ENCODE data around the gene PDCD10. TPM values are rescaled to one million over a fixed set of nuclear protein-coding genes. Genes with fewer than 3 reads are reported as not detected.

The PDCD10 gene
- total and polyA plus RNA-seq, 4 donors = 26.7 to 113 (median 51.5) TPM

DNA sequence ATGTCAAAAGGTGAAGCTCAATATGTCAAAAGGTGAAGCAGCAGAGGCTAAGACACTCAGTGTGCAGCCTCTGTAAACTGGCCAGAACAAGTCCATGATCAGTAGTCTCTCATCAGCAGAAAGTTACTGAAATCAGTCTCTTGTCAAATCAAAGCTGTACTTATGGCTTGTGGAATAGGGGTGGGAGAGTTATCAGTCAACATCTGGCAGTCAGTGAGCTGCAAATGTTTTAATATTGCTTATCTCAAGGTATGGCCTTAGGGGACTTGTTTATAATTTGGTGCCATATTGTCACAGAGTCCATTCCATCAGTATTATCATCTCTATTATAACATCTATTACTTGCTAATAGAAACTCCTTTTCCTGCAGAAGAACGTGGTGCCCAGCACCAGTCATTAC lies 66.0 kb downstream of the PDCD10 start:
- 83 to 94% methylated on average over 1 of the region's 1 CpG for WGBS, 2 donors
- peaks cover 0 to 5% (median 0%) of the 10 kb centered on the region in 5 donors for H3K4me1 ChIP-seq (ENCODE audit: control insufficient read depth in 5 of 5, insufficient read depth in 5 of 5, low read length in 5 of 5)

DNA sequence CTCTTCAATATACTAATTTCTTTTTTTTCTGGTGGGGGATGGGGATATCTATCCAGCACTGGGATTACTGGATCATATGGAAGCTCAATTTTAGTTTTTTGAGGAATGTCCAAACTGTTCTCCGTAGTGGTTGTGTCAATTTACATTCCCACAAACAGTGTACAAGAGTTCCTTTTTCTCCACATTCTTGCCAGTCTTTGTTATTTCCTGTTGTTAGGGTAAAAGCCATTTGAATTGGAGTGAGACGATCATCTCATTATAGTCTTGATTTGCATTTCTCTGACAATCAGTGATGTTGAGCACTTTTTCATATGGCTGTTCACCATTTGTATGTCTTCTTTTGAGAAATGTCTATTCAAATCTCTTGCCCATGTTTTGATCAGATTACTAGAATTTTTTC lies 68.1 kb downstream of the PDCD10 start:
- Histone ChIP-seq H3K36me3 (ENCODE audit: control insufficient read depth in 4 of 4, insufficient read depth in 4 of 4, low read length in 4 of 4) (peaks cover 0 to 1% (median 0%) of the 10 kb centered on the region in 4 donors), H3K27ac (ENCODE audit: low read depth in 1 of 2, low read length in 1 of 2) (no peak overlapping the region), H3K9ac (ENCODE audit: insufficient read depth in 1 of 2, low read length in 2 of 2) (no peak overlapping the region), H3K27me3 (ENCODE audit: control insufficient read depth in 3 of 3, insufficient read depth in 3 of 3, low read length in 2 of 3) (no peaks in the 10 kb centered on the region), H3K4me1 (ENCODE audit: control insufficient read depth in 5 of 5, insufficient read depth in 5 of 5, low read length in 5 of 5) (peaks cover 0 to 5% (median 2%) of the 10 kb centered on the region in 5 donors), H3K4me3 (no peak overlapping the region), H3K9me3 (ENCODE audit: control insufficient read depth in 4 of 4, insufficient read depth in 3 of 4, low read length in 3 of 4) (no peaks in the 10 kb centered on the region)
- TF ChIP-seq, protein P1, sequence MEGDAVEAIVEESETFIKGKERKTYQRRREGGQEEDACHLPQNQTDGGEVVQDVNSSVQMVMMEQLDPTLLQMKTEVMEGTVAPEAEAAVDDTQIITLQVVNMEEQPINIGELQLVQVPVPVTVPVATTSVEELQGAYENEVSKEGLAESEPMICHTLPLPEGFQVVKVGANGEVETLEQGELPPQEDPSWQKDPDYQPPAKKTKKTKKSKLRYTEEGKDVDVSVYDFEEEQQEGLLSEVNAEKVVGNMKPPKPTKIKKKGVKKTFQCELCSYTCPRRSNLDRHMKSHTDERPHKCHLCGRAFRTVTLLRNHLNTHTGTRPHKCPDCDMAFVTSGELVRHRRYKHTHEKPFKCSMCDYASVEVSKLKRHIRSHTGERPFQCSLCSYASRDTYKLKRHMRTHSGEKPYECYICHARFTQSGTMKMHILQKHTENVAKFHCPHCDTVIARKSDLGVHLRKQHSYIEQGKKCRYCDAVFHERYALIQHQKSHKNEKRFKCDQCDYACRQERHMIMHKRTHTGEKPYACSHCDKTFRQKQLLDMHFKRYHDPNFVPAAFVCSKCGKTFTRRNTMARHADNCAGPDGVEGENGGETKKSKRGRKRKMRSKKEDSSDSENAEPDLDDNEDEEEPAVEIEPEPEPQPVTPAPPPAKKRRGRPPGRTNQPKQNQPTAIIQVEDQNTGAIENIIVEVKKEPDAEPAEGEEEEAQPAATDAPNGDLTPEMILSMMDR (IDR thresholded peaks at IDR 0.05; ENCODE audit: control extremely low read depth, extremely low read depth) = no peak
- DNase-seq (no peak), ATAC-seq (ENCODE audit: insufficient read depth, low FRiP score) (no peak)
- 79 to 81% methylated on average over 2 of the region's 2 CpGs for WGBS, 2 donors

More for the DNA sequence above, 66.0 kb downstream of the PDCD10 start:
- no peak for ATAC-seq (ENCODE audit: insufficient read depth, low FRiP score)
- no peak overlapping the region for H3K27ac ChIP-seq (ENCODE audit: low read depth in 1 of 2, low read length in 1 of 2)
- H3K4me3 ChIP-seq = no peak overlapping the region
- TF ChIP-seq, protein P1 (IDR thresholded peaks at IDR 0.05; ENCODE audit: control extremely low read depth, extremely low read depth) = no peak
- DNase-seq = no peak
- H3K9ac ChIP-seq (ENCODE audit: insufficient read depth in 1 of 2, low read length in 2 of 2) = no peak overlapping the region
- H3K9me3 ChIP-seq (ENCODE audit: control insufficient read depth in 4 of 4, insufficient read depth in 3 of 4, low read length in 3 of 4) = peaks cover 0 to 3% (median 0%) of the 10 kb centered on the region in 4 donors
- H3K36me3 ChIP-seq (ENCODE audit: control insufficient read depth in 4 of 4, insufficient read depth in 4 of 4, low read length in 4 of 4) = peaks cover 0 to 3% (median 2%) of the 10 kb centered on the region in 4 donors
- no peaks in the 10 kb centered on the region for H3K27me3 ChIP-seq (ENCODE audit: control insufficient read depth in 3 of 3, insufficient read depth in 3 of 3, low read length in 2 of 3)

DNA sequence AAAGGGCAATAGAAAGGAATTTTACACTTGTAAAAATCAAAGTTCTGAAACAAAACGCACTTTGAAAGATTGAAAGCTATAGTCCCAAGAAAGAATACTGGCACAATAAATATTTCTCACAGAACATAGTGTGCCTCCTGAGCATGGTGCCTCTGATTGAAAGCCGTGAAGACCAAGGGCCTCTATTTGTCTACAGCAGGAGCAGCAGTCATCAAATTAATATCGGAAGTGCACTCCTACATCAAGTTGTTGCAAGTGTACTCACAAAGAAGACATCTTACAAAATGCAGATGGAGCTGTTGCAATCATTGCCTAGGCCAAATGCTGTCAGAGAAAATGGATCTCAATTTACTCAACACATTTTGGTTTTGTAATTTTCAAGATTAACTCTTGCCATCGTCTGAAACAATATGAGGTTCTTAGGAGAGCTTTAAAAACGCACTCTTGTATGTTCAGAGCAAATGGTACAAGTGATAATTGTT lies 71.7 kb downstream of the PDCD10 start:
- Histone ChIP-seq H3K9ac (ENCODE audit: insufficient read depth in 1 of 2, low read length in 2 of 2) (no peak overlapping the region), H3K27ac (ENCODE audit: low read depth in 1 of 2, low read length in 1 of 2) (no peak overlapping the region), H3K36me3 (ENCODE audit: control insufficient read depth in 4 of 4, insufficient read depth in 4 of 4, low read length in 4 of 4) (no peaks in the 10 kb centered on the region), H3K4me3 (no peak overlapping the region), H3K27me3 (ENCODE audit: control insufficient read depth in 3 of 3, insufficient read depth in 3 of 3, low read length in 2 of 3) (no peaks in the 10 kb centered on the region), H3K9me3 (ENCODE audit: control insufficient read depth in 4 of 4, insufficient read depth in 3 of 4, low read length in 3 of 4) (no peaks in the 10 kb centered on the region), H3K4me1 (ENCODE audit: control insufficient read depth in 5 of 5, insufficient read depth in 5 of 5, low read length in 5 of 5) (peaks cover 0 to 3% (median 0%) of the 10 kb centered on the region in 5 donors)
- DNase-seq = no peak
- TF ChIP-seq, protein P1 (IDR thresholded peaks at IDR 0.05; ENCODE audit: control extremely low read depth, extremely low read depth) = no peak
- ATAC-seq (ENCODE audit: insufficient read depth, low FRiP score) = no peak
- 77 to 78% methylated on average over 5 of the region's 5 CpGs for WGBS, 2 donors

DNA sequence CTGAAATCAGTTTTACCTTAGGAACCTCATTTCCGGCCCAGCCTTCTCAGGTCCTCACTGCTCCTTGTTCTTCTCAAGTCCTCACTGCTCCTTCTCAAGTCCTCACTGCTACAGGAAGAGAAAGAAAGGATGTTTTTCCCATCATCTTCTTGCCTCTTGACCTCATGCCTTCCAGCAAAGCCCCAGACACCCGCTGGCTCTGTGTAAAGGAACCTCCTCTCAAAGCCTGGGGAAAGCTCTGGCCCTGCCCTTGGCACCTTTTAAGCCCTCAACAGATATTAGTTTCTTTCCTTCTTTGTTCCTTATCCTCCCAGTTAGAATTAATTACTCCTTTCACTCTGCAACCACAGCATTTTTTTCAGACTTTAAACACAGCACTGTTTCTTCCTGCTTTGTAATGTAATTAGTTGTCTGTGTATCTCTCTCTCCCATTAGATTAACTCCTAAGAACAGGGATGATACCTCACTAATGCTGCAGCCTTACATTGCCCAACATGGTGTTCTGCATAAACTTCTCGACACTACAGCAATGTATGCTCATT lies 76.9 kb downstream of the PDCD10 start:
- Histone ChIP-seq H3K4me1 (ENCODE audit: control insufficient read depth in 5 of 5, insufficient read depth in 5 of 5, low read length in 5 of 5) (no peaks in the 10 kb centered on the region), H3K9me3 (ENCODE audit: control insufficient read depth in 4 of 4, insufficient read depth in 3 of 4, low read length in 3 of 4) (no peaks in the 10 kb centered on the region), H3K36me3 (ENCODE audit: control insufficient read depth in 4 of 4, insufficient read depth in 4 of 4, low read length in 4 of 4) (no peaks in the 10 kb centered on the region), H3K9ac (ENCODE audit: insufficient read depth in 1 of 2, low read length in 2 of 2) (no peak overlapping the region), H3K4me3 (no peak overlapping the region), H3K27me3 (ENCODE audit: control insufficient read depth in 3 of 3, insufficient read depth in 3 of 3, low read length in 2 of 3) (no peaks in the 10 kb centered on the region), H3K27ac (ENCODE audit: low read depth in 1 of 2, low read length in 1 of 2) (no peak overlapping the region)
- DNase-seq = no peak
- 74 to 86% methylated on average over 3 of the region's 3 CpGs for WGBS, 2 donors
- TF ChIP-seq, protein P1 (IDR thresholded peaks at IDR 0.05; ENCODE audit: control extremely low read depth, extremely low read depth) = no peak
- no peak for ATAC-seq (ENCODE audit: insufficient read depth, low FRiP score)

All from lung (tissue), 12 donors.